Activated B cell treated with CpG ODN at 0.5 μM for 24 hours (primary cell): ENCODE results near the gene ARHGAP25. TPM values are rescaled to one million over a fixed set of nuclear protein-coding genes. Genes with fewer than 3 reads are reported as not detected.

Experiments
- ATAC-seq: fragments of 200-7000 bp; cut with Tn5 transposase; one replicate; pipeline ENCODE4 v1.10.0; 2021; ENCODE audit warnings: low read depth, mild to moderate bottlenecking, moderate library complexity
- CTCF ChIA-PET: fragments of 350-600 bp; sonication (Branson Sonifier 250); formaldehyde crosslinking; loops from one replicate; lab custom pipeline; 2021; ENCODE audit warnings: antibody characterized with exemption; lab: Charles Lee
- POLR2A ChIA-PET: fragments of 350-600 bp; sonication (Branson Sonifier 250); formaldehyde crosslinking; loops from one replicate; lab custom pipeline; 2021; ENCODE audit warnings: antibody characterized with exemption; lab: Charles Lee
- DNase-seq: peaks from one replicate; pipeline ENCODE4 v3.0.0; 2022
- H3K27ac Mint-ChIP-seq: one replicate; pipeline ENCODE4 v1.8.0; 2020; ENCODE audit warnings: mixed read lengths
- H3K27me3 Mint-ChIP-seq: one replicate; pipeline ENCODE4 v1.8.0; 2021; ENCODE audit warnings: mixed read lengths
- H3K36me3 Mint-ChIP-seq: one replicate; pipeline ENCODE4 v1.8.0; 2021; ENCODE audit warnings: low read depth, mixed read lengths
- H3K4me1 Mint-ChIP-seq: one replicate; pipeline ENCODE4 v1.8.0; 2021; ENCODE audit warnings: mixed read lengths
- H3K4me3 Mint-ChIP-seq: one replicate; pipeline ENCODE4 v1.8.0; 2020; ENCODE audit warnings: mild to moderate bottlenecking, mixed read lengths
- H3K9me3 Mint-ChIP-seq: one replicate; pipeline ENCODE4 v1.8.0; 2020; ENCODE audit warnings: mixed read lengths
- CTCF ChIP-seq: fragments of 200-600 bp; IDR thresholded peaks from one replicate; pipeline ENCODE4 v1.8.0; 2022; ENCODE audit warnings: antibody characterized with exemption, mild to moderate bottlenecking
- intact Hi-C: fragments of 100-400 bp; cut with micrococcal nuclease; formaldehyde crosslinking; loops from one replicate; pipeline ENCODE4 v1.15.1; 2024
- total RNA-seq: library from RNA; stranded (reverse); gene quantifications from 2 replicates; pipeline ENCODE4 v1.2.3, GENCODE V29; 2022

Gene ARHGAP25
- total RNA-seq, 1 donor from 2014 or later, result 336 TPM

- Mint-ChIP-seq H3K4me1 (no peaks in the 10 kb centered on the region), H3K27ac (no peak overlapping the region), H3K9me3 (no peaks in the 10 kb centered on the region), H3K27me3 (no peaks in the 10 kb centered on the region), H3K36me3 (no peaks in the 10 kb centered on the region), H3K4me3 (no peak overlapping the region)
- POLR2A ChIA-PET, result interaction anchor here (1.2 kb wide), 1 partner anchor 59 kb away, joined by 3 read pairs; no protein-coding TSS in a partner anchor
- no peak for TF ChIP-seq CTCF
- intact Hi-C loops, result no loop called here
- DNase-seq (no peak), ATAC-seq (no peak)
- CTCF ChIA-PET, result interaction anchor here (1.2 kb wide), 1 partner anchor 10 kb away, joined by 3 read pairs; no protein-coding TSS in a partner anchor
Measured at GRCh38 chr2:68849579-68850030, 115.0 kb downstream of the ARHGAP25 start.

GRCh38 chr2:68850524-68850923, 115.9 kb downstream of the ARHGAP25 start:
- POLR2A ChIA-PET, result no interaction called here
- intact Hi-C loops, result no loop called here
- no peaks in the 10 kb centered on the region for H3K9me3 Mint-ChIP-seq
- CTCF ChIA-PET, result interaction anchor here (0.6 to 1.3 kb wide), 2 partner anchors 12 to 387 kb away, joined by 3 to 5 read pairs; no protein-coding TSS in a partner anchor
- no peak overlapping the region for H3K27ac Mint-ChIP-seq
- H3K4me1 Mint-ChIP-seq, result no peaks in the 10 kb centered on the region
- H3K27me3 Mint-ChIP-seq, result no peaks in the 10 kb centered on the region
- DNase-seq, result no peak
- TF ChIP-seq CTCF, result no peak
- H3K36me3 Mint-ChIP-seq, result no peaks in the 10 kb centered on the region
- H3K4me3 Mint-ChIP-seq, result no peak overlapping the region
- no peak for ATAC-seq

GRCh38 chr2:68853035-68853434, 118.4 kb downstream of the ARHGAP25 start:
- ChIA-PET CTCF (interaction anchor here (1.2 to 2.0 kb wide), 2 partner anchors 19 to 57 kb away, joined by 3 to 4 read pairs; no protein-coding TSS in a partner anchor), POLR2A (interaction anchor here (1.9 kb wide), 1 partner anchor 14 kb away, joined by 4 read pairs; no protein-coding TSS in a partner anchor)
- Mint-ChIP-seq H3K4me1 (peaks cover 12% of the 10 kb centered on the region), H3K36me3 (no peaks in the 10 kb centered on the region), H3K27ac (no peak overlapping the region), H3K27me3 (no peaks in the 10 kb centered on the region), H3K9me3 (no peaks in the 10 kb centered on the region), H3K4me3 (no peak overlapping the region)
- intact Hi-C loops, result no loop called here
- no peak for TF ChIP-seq CTCF
- ATAC-seq (no peak), DNase-seq (no peak)

GRCh38 chr2:68853915-68854314, 119.3 kb downstream of the ARHGAP25 start:
- Mint-ChIP-seq H3K4me3 (no peak overlapping the region), H3K36me3 (no peaks in the 10 kb centered on the region), H3K27me3 (no peaks in the 10 kb centered on the region), H3K9me3 (no peaks in the 10 kb centered on the region), H3K27ac (no peak overlapping the region), H3K4me1 (peaks cover 19% of the 10 kb centered on the region)
- intact Hi-C loops, result no loop called here
- CTCF ChIA-PET, result interaction anchor here (1.2 to 2.0 kb wide), 4 partner anchors 15 to 56 kb away, joined by 3 to 4 read pairs (median 4); no protein-coding TSS in a partner anchor
- DNase-seq (no peak), ATAC-seq (no peak)
- POLR2A ChIA-PET, result interaction anchor here (1.9 kb wide), 1 partner anchor 15 kb away, joined by 4 read pairs; no protein-coding TSS in a partner anchor
- TF ChIP-seq CTCF, result no peak

GRCh38 chr2:68854476-68854875, 119.9 kb downstream of the ARHGAP25 start:
- ChIA-PET POLR2A (interaction anchor here (0.6 to 1.2 kb wide), 2 partner anchors 54 to 209 kb away, joined by 3 to 4 read pairs; no protein-coding TSS in a partner anchor), CTCF (interaction anchor here (0.7 to 2.0 kb wide), 5 partner anchors 15 to 648 kb away, joined by 3 to 4 read pairs (median 3); no protein-coding TSS in a partner anchor)
- DNase-seq (no peak), ATAC-seq (no peak)
- intact Hi-C loops, result no loop called here
- Mint-ChIP-seq H3K9me3 (no peaks in the 10 kb centered on the region), H3K4me3 (no peak overlapping the region), H3K27me3 (no peaks in the 10 kb centered on the region), H3K36me3 (no peaks in the 10 kb centered on the region), H3K4me1 (peaks cover 19% of the 10 kb centered on the region), H3K27ac (no peak overlapping the region)
- no peak for TF ChIP-seq CTCF
